Activated CD4-positive, alpha-beta T cell treated with anti-CD3 and anti-CD28 coated beads, Interleukin-2, amount 50 U/mL, for 16 hours (primary cell): ENCODE data around the gene HOXD11.

ENCODE experiments used
- DNase-seq: peaks from one replicate; pipeline ENCODE4 v3.0.0-alpha.2; 2020

The HOXD11 gene

GRCh38 chr2:176122683-176123410 is 15.8 kb downstream of the HOXD11 start, which contains the start of gene HOXD9:
HOXD9 (plus strand) TSS chr2:176122719; CDS start chr2:176122769, 50 bp downstream.
- peak; percentile 11 for DNase-seq

- no peak for DNase-seq
These were observed 16.5 kb downstream of the HOXD11 start for GRCh38 chr2:176123411-176124109.

GRCh38 chr2:176124110-176124946 is 17.2 kb downstream of the HOXD11 start:
- DNase-seq = no peak

- no peak for DNase-seq
These were observed 18.1 kb downstream of the HOXD11 start for GRCh38 chr2:176124947-176125771.

GRCh38 chr2:176125772-176126054 is 18.6 kb downstream of the HOXD11 start:
- DNase-seq = no peak

- peak; percentile 46 for DNase-seq
These were observed 20.1 kb downstream of the HOXD11 start for GRCh38 chr2:176126929-176127773.

GRCh38 chr2:176127774-176128072 is 20.6 kb downstream of the HOXD11 start:
- no peak for DNase-seq

GRCh38 chr2:176128172-176128981 is 21.3 kb downstream of the HOXD11 start:
- no peak for DNase-seq

GRCh38 chr2:176128982-176129796 is 22.1 kb downstream of the HOXD11 start, which contains the start of gene HOXD8:
HOXD8 (plus strand) TSS chr2:176129705; CDS start chr2:176130367, 662 bp downstream.
- no peak for DNase-seq

GRCh38 chr2:176129813-176130146 is 22.7 kb downstream of the HOXD11 start:
- no peak for DNase-seq

- peak; percentile 7 for DNase-seq
These were observed 23.3 kb downstream of the HOXD11 start for GRCh38 chr2:176130147-176130956.

- no peak for DNase-seq
These were observed 24.1 kb downstream of the HOXD11 start for GRCh38 chr2:176130957-176131847.

GRCh38 chr2:176131848-176132158 is 24.7 kb downstream of the HOXD11 start:
- no peak for DNase-seq

- DNase-seq = peak; percentile 7
These were observed 25.4 kb downstream of the HOXD11 start for GRCh38 chr2:176132205-176133171.

- DNase-seq = no peak
These were observed 26.3 kb downstream of the HOXD11 start for GRCh38 chr2:176133389-176133788.

GRCh38 chr2:176134035-176134434 is 27.0 kb downstream of the HOXD11 start:
- no peak for DNase-seq

- no peak for DNase-seq
These were observed 28.0 kb downstream of the HOXD11 start for GRCh38 chr2:176135035-176135440.
